RPMI7951 (cell line): ENCODE data around the gene PDCD6IP. TPM values are rescaled to one million over a fixed set of nuclear protein-coding genes. Genes with fewer than 3 reads are reported as not detected.
"Not testable (repeated sequence)": the region's sequence is repeated elsewhere in the genome, so short reads cannot be mapped to it uniquely, and the experiment has no call there.

Experiments used
- DNase-seq: peaks from one replicate; pipeline ENCODE4 v3.0.0-alpha.2; 2012; ENCODE audit warnings: low read depth
- total RNA-seq: library from RNA; depleted of rRNA; stranded (reverse); fragments of >200 nt; shearing (Covaris generic); gene quantifications from 2 replicates; pipeline ENCODE4 v1.2.3, GENCODE V29; 2014

The PDCD6IP gene
- total RNA-seq, 1 experiment from 2014 or later, result 120 TPM

GRCh38 chr3:33855407-33855806 is 57.0 kb downstream of the PDCD6IP start:
- peak; percentile 8 for DNase-seq

- DNase-seq, result no peak
These were observed 57.6 kb downstream of the PDCD6IP start for GRCh38 chr3:33855884-33856546.

GRCh38 chr3:33857701-33858100 is 59.3 kb downstream of the PDCD6IP start:
- not testable (repeated sequence) for DNase-seq

GRCh38 chr3:33858131-33858530 is 59.7 kb downstream of the PDCD6IP start:
- no peak for DNase-seq

GRCh38 chr3:33860373-33861050 is 62.1 kb downstream of the PDCD6IP start:
- no peak for DNase-seq

GRCh38 chr3:33865133-33865532 is 66.7 kb downstream of the PDCD6IP start:
- DNase-seq, result no peak

GRCh38 chr3:33868309-33868708 is 69.9 kb downstream of the PDCD6IP start:
- no peak for DNase-seq

GRCh38 chr3:33869977-33870376 is 71.5 kb downstream of the PDCD6IP start:
- DNase-seq, result no peak

GRCh38 chr3:33874815-33875214 is 76.4 kb downstream of the PDCD6IP start:
- no peak for DNase-seq

GRCh38 chr3:33875680-33876079 is 77.2 kb downstream of the PDCD6IP start:
- DNase-seq, result no peak

- no peak for DNase-seq
These were observed 78.8 kb downstream of the PDCD6IP start for GRCh38 chr3:33877187-33877586.

- no peak for DNase-seq
These were observed 81.1 kb downstream of the PDCD6IP start for GRCh38 chr3:33879540-33879939.

- peak; percentile 8 for DNase-seq
These were observed 83.0 kb downstream of the PDCD6IP start for GRCh38 chr3:33881156-33882064.

GRCh38 chr3:33882296-33882695 is 83.9 kb downstream of the PDCD6IP start:
- DNase-seq, result no peak

GRCh38 chr3:33883538-33883950 is 85.1 kb downstream of the PDCD6IP start:
- peak; percentile 47 for DNase-seq

GRCh38 chr3:33883951-33884561 is 85.6 kb downstream of the PDCD6IP start:
- DNase-seq, result peak; percentile 55

- no peak for DNase-seq
These were observed 86.3 kb downstream of the PDCD6IP start for GRCh38 chr3:33884701-33885100.

- no peak for DNase-seq
These were observed 87.1 kb downstream of the PDCD6IP start for GRCh38 chr3:33885496-33885895.

- no peak for DNase-seq
These were observed 87.6 kb downstream of the PDCD6IP start for GRCh38 chr3:33886015-33886414.

GRCh38 chr3:33887478-33887877 is 89.0 kb downstream of the PDCD6IP start:
- no peak for DNase-seq

- DNase-seq, result no peak
These were observed 91.1 kb downstream of the PDCD6IP start for GRCh38 chr3:33889394-33890039.
